Activated naive CD4-positive, alpha-beta T cell treated with Interleukin-2 at 50 U/mL for 16 hours (primary cell): ENCODE data around the gene EMP2.
"Not testable (repeated sequence)": the region's sequence is repeated elsewhere in the genome, so short reads cannot be mapped to it uniquely, and the experiment has no call there.

Experiments
- DNase-seq: peaks from one replicate; pipeline ENCODE4 v3.0.0-alpha.2; 2020

The EMP2 gene, protein sequence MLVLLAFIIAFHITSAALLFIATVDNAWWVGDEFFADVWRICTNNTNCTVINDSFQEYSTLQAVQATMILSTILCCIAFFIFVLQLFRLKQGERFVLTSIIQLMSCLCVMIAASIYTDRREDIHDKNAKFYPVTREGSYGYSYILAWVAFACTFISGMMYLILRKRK

DNA sequence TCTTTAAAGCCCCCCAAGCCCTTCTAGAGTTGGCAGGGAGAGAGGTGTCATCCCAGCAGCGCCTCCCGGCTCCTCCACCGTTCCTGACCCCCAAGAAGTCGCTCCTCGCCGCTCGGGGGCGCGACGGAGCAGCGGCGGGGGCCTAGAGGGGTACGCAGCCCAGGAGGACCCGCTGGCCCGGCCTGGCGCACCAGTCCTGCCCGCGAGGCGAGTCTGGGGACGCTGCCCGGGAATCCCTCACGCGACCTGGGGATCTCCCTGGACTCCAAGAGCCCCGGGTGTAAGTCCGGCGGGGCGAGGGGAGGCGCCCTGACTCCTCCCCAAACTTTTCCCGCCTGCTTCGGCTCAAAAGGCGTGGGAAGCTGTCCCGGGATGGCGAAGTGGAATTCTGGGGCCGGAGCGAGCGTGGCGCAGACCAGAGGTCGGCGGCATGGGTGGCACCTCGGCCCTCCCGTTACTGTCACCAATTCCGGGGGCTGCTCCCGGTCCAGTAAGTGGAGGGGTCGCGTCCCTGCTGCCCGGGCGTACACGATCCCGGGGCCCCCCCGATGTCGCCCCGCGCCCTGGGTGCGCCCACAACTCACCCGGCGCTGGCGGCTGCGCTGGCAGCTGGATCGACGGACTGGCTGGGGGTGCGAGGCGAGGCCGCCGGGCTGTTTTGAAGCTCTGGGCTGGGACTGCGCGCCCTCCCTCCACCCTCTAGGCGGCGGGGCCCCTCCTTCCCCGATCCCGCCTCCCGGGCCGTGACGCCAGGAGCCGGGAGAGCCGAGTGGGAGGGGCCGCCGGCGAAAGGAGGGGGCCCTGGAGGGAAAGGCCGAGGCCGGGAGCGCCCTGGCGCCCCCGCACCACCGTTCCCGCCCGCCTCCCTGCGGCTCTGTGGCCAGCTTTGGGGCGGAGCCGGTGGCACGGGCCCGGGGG is at the start of gene EMP2:
Gene EMP2 (minus strand): TSS at position 634 of the 918 bp plus-strand sequence. CDS start 32,981 bp downstream, outside the sequence.
- no peak for DNase-seq

DNA sequence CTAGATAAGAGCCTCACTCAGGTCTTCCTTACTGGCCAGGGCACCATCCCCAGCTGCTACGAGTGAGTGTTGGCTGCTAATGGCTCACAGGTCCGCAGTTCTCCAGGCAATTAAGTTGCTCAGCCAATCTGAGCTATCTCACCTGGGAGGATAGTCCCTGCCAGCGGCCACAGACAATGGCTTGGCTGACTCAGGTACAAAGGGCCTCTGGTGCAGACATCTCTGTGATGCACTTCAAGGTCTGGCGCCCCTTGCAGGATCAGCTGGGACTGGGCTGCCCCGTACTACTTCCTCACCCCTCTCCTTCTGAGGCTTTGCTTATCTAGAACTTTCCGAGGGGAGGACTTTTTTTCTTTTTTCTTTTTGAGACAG is 49.2 kb upstream of the EMP2 start:
- DNase-seq, result no peak

DNA sequence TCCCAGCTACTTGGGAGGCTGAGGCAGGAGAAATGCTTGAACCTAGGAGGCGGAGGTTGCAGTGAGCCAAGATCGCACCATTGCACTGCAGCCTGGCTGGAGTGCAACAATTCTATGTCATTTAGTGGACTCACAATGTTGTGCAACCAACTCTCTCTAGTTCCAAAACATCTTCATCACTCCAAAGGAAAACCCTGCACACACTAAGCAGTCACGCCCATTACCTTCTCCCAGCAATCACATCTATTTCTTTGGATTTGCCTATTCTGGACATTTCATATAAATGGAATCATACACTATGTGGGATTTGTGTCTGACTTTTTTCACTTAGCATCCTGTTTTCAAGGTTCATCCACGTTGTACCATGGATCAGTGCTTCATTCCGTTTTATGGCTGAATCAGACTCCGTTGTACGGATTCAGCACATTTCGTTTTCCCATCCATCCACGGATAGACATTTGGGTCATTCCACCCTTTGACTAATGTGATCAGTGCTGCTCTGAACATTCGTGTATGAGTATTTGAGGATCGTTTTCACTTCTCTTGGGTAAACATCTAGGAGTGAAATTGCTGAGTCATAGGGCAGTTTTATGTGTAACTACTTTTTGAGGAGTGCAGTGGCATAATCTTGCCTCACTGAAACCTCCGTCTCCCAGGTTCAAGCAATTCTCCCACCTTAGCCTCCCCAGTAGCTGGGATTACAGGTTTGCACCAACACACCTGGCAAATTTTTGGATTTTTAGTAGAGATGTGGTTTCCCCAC is 45.4 kb upstream of the EMP2 start:
- no peak for DNase-seq

DNA sequence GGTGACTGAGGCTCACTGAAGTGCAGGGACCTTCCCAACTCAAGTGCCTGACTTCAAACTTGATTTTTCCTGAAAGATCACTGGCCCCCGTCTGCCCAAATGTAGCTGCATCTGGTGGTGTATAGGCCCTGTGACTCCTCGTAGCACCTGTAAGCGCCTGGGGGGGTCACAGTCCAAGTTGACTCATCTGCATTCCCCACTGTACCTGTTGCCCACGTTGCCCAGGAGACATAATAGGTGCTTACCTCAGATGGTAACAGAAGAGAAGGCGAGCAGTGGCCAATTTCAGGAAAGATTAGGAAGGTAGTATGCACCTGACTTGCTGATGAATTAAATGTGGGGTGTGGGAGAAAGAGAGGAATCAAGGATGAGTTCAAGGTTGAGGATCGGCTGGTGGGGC is 44.1 kb upstream of the EMP2 start:
- DNase-seq, result no peak

DNA sequence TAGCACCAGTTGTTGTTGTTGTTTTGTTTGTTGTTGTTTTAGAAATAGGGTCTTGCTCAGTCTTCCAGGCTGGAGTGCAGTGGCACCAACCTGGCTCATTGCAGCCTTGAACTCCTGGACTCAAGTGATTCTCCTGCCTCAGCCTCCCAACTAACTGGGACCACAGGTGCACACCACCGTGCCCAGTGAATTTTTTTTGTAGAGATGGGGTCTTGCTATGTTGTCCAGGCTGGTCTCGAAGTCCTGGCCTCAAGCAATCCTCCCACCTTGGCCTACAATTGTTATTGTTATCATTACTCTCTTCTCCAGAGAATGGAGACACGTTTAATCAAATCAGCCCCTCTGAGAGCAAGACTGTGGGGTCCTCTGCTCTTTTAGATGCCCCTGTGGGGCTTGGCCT is 42.7 kb upstream of the EMP2 start:
- no peak for DNase-seq

DNA sequence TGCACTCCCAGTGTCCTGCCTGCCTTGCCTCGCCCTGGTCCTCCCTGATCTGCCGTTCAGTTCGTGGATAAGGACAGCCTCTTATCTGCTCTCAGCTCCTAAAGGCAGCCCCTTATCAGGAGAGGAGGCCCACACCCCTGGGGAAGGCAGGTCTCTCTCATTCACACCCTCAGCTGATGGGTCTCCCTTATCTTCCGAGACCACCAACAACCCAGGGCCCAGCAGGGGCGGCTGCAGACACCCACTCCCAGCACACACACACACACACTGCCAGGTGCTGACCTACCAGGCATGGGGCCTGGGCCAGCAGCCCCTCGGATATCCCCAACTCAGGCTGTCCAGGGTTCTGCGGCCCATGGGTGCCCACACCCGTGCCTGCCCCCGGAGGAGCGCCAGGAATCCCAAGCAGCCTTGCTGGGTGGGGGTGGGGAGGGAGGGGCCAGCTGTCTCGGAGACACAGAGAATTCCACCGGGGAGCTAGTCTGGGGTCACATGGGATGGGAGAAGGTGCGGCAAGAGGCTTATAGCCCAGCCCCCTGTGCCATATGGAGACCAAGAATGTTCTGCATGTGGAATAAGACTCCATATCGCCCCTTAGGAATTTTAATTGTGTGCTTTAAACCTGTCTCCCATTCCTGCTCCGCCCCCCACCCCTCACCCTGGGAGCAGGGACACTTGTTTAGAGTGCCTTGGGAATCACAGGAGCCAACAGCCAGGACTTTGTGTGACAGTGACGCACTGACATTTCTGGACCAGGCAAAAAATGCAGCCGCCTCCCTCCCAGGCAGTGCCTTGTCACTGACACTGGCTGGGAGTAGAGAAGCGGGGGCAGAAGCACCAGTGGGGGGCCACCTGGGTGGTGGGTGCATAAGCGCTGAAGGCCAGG is 41.9 kb upstream of the EMP2 start:
- no peak for DNase-seq

DNA sequence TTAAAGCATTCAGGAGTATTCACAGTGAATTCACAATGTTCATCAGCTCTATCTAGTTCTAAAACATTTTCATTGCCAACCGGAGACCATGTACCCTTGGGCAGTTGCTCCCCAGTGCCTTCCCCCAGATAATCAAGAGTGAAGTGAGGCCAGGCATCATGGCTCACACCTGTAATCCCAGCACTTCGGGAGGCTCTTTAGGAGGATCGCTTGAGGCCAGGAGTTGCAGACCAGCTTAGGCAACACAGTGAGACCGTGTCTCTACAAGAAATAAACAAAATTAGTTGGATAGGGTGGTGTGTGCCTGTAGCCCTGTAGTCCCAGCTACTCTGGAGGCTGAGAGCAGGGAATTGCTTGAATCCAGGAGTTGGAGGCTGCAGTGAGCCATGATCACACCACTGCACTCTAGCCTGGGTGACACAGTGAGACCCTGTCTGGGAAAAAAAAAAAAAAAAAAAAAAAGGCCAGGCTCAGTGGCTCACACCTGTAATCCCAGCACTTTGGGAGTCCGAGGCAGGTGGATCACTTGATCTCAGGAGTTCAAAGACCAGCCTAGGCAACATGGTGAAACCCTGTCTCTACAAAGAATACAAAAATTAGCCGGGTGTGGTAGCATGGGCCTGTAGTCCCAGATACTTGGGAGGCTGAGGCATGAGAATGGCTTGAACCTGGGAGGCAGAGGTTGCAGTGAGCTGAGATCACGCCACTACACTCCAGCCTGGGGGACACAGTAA is 41.0 kb upstream of the EMP2 start:
- DNase-seq, result not testable (repeated sequence)

DNA sequence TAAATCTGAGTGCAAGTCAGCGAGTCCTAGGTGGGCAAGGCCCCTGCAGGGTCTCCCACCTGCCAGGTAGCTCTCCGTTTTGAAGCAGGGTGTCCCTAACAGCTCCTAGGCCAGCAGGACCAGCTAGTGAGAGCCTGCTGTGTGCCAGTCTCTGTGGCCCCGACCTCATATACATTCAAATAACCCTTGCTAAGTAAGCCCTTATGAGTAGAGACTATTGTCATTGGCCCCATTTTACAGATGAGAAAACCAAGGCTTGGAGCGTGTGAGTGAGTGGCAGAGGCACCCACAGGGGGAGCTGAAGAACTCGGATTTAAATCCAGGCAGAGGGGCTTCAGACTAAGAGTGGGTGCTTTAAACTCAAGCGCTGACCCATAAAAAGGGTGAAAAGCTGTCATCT is 39.7 kb upstream of the EMP2 start:
- no peak for DNase-seq

DNA sequence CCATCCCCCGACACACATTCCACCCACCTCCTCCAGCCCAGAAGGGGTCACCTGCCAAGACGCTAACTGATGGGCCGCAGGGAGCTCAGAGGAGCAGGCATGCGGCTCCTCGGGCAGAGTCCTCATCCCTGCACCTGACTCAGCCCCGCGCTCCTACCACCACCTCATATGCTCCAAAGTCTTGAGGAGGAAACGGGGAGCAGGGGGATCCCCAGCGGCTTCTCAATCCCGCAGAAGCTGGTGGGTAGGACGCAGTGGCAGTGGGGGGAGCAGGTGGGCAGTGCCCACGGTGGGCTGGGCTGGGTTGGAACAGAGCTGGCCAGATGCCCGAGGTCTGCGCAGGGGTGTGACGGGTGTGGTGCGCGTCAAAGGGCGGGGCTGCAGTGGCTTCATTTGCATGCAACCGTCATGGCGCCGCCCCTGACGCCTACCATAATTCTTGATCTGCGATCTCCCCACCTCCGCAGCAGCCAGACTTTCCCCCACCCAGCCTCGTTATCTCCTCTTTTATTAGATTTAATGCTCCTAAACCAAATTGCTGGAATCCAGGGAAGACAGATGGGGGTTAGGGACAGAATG is 39.0 kb upstream of the EMP2 start:
- DNase-seq, result peak; percentile 2

DNA sequence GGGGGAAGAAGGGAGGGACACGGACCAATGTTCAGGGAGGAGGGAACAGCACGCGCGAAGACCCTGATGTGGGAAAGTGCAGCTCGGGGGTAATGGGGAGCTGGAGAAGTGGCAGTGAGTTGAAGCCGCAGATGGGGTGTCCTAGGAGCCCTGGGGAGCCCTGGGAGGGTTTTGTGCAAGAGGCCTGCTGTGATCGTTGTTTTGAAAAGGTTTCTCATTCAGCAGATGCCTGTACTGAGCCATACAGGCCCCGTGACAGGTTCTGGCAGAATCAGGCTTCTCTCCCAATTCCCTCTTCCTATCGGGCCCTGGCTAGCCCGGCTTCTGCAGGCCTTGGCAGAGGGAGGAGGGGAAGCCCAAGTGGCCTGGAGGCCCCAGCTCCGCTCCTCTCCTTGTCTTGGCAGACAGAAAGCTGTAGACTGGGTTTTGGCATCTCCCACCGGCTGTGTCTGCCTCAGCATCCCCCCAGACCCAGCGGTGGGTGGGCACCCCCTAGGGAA is 38.4 kb upstream of the EMP2 start:
- no peak for DNase-seq

DNA sequence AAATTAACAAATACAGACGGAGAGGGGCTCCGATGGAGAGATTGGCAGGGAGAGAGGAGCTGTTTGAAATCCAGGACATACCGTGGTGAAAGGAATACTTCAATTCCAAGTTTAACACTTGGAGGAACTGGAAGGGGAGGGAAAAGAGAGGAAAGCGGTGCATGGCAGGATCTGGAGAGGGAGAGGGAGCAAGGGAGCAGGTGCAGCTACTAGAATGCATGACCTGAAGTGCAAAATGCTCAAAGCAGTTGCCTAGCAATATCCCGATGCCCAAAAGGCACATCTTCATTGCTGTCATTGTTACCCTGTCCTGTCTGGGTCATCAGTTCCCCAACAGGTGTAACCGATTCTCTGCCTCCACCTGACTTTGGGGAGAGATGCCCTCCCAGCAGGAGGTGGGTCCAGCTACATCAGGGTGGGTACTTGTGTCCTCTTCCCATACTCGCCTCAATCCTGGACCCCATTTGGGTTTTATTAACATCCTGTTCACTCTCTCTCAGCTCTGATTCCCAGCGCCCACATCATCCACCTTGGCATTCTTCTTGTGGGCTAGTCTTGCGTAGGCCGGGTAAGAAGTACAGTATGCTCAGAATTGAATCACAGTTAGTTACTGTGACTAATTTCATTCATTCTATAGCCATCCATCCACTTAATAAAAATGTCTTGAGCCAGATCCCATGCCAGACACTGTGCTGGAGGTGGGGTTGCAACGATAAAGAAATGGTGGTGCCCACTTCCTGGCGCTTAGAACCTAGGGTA is 37.4 kb upstream of the EMP2 start:
- no peak for DNase-seq

DNA sequence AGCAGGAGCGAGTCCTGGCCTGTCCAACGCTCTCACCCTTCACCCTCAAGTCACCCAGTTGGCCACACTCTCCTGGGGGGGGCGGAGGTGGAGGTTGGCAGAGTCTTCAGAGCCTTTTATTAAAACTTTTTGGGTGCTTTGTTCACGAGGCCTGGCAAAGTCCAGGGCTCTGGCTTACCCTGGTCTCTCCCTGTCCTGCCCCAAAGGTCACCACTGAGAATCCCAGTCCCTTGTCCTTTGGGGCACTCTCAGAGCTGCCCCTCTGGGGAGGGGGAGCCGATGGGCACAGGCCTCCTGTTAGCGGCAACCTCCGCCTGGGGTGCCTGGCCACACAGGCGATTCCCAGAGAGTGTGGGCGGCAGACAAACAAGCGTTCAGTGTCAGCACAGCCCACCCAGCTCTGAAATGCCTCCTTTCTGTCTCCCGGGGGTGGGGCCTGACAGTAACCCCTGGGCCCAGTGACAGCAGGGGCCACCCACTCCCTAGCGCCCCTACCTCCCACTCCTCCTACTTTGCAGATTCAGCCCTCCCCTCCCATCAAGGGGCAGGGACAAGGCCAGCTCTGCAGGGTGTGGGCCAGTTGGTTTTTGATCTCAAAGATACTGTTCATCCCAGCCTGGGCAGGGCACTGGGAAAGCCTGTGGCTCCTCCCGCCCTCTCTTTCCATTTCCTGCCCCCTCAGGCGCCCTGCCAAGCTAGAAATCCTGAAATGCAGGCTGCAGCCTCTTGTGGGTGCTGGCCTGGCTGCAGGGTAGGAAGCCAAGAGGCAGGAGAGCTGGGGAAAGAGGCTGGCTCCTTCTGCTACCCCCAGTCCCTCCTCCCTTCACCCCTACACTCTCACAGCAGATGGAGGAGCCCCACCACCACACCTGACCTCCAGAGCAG is 36.6 kb upstream of the EMP2 start:
- no peak for DNase-seq

DNA sequence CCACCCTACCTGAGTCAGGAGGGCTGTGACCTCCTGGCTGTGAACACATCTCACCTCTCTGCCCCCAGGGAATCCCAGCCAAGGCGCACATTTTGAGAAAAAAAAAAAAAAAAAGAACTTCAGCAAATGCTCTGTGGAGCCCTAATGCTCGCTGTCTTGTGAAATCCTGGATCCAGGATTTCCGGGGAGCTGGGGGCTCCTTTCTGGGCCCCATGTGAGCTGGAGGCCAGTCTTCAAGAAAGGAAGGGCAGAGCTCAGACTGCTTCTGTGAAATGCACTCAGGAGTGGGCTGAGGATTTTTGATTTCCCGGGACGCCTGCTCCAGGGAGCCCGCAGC is 36.0 kb upstream of the EMP2 start:
- no peak for DNase-seq

DNA sequence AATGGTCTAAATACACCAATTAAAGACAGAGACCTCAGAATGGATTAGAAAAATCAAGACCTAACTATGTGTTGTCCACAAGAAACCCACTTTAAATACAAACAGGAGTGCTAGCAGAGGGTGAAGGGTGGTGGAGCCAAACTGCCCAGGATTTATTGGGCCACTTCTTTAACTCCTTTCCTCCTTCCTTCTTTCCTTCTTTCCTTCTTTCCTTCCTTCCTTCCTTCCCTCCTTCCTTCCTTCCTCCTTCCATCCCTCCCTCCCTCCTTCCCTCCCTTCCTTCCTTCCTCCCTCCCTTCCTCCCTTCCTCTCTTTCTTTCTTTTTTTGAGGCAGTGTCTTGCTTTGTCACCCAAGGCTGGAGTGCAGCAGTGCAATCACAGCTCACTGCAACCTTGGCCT is 34.3 kb upstream of the EMP2 start:
- DNase-seq, result no peak

DNA sequence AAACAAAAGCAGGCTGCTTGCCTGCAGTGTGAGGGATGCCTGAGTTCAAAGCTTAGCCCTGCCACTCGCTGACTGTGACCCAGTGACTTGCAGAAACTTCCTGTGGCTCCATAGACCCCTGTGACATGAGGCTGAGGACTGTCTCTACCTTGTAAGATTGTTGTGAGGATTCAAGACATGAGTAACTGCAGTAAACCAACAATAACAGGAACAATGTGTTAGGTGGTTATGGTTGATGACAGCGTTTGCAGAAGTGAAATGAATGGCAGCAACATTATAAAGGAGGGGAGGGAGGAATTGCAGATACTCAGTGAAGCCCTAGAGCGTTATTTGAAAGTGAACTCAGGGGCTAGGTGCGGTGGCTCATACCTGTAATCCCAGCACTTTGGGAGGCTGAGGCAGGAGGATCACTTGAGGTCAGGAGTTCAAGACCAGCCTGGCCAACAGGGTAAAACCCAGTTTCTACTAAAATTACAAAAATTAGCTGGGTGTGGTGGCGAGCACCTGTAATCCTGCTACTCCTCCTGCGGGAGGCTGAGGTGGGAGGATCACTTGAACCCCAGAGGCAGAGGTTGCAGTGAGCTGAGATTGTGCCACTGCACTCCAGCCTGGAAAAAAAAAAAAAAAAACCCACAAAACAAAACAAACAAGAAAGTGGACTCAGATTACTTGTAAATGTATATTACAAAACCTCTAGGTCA is 33.5 kb upstream of the EMP2 start:
- no peak for DNase-seq

DNA sequence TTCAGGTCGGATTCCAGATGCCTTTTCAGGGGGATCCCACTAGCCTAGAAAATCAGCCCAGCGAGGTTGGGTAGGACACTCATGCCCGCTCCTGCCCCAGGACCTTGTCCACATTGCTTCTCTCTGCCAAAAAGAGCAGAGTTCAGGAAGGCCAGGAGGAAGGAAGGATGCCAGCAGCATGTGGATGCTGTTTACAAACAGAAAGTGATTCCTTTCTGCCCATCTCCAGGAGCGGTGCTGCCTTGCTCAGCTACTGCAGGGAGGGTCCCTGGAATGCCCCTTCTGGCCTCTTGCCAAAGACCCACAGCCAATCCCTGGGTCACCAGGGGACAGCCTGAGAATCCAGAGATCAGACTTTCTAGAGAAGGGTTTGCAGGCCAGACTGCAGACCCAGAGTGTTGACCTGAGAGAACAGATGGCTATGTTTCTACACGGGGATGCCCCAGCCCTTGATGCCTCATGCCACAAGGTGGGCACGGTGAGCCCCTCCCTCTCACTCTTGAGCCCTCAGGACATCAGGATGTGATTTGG is 32.3 kb upstream of the EMP2 start:
- DNase-seq, result no peak

DNA sequence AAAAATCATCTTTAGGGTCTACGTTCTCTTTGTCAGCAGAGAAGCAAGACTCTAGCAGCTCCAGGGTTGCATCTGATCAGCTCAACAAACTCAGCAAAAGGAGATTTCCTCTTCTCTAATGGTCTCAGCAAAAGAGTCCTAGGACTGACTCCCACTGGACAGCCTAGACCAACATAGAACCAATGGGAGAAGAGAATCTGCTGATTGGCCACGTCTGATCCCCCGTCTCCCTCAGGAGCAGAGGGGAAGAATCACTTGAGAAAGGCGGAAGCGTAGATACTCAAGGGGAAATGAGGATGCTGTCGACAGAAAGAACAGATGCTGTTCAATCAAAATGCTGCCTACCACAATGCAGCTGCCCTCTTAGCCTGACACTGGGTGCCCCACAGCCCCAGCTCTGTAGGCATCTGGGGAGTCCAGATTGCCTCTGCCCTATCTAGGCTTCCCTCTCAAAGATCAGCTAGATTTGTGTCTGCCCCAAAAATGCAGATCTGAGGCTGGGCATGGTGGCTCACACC is 31.5 kb upstream of the EMP2 start:
- DNase-seq, result no peak

DNA sequence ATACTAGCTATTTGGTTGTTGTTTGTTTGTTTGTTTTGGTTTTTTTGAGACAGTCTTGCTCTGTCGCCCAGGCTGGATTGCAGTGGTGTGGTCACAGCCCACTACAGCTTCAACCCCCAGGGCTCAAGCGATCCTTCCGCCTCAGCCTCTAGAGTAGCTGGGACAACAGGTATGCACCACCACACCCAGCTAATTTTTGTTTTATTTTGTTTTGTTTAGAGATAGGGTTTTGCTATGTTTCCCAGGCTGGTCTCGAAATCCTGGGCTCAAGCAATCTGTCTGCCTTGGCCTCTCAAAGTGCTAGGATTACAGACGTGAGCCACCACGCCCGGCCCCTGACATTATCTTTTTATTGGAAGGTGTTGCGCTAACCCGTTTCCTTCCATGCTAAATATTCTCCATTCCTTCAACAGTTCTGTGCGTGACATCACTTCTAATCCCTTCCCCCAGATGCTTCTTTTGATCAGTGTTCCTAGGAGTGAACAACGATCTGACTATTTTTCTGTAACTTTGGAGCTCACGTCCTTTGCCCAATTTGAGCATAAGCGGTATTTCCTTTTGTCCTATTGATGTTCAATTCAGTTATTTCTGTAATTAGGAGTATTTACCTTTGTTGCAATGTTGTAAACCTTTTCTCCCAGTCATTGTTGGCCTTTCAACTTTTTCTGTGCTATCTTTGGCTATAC is 30.2 kb upstream of the EMP2 start:
- DNase-seq, result no peak
